Measurements from ENCODE around the gene LRRC2.
"Not testable (repeated sequence)": the region's sequence is repeated elsewhere in the genome, so short reads cannot be mapped to it uniquely, and the experiment has no call there.

Gene LRRC2, protein sequence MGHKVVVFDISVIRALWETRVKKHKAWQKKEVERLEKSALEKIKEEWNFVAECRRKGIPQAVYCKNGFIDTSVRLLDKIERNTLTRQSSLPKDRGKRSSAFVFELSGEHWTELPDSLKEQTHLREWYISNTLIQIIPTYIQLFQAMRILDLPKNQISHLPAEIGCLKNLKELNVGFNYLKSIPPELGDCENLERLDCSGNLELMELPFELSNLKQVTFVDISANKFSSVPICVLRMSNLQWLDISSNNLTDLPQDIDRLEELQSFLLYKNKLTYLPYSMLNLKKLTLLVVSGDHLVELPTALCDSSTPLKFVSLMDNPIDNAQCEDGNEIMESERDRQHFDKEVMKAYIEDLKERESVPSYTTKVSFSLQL

GRCh38 chr3:46566040-46566641 is at the start of gene LRRC2:
LRRC2 (minus strand) TSS chr3:46566302; CDS start chr3:46551591, 14,711 bp downstream.
- DNase-seq, result no peak

DNA sequence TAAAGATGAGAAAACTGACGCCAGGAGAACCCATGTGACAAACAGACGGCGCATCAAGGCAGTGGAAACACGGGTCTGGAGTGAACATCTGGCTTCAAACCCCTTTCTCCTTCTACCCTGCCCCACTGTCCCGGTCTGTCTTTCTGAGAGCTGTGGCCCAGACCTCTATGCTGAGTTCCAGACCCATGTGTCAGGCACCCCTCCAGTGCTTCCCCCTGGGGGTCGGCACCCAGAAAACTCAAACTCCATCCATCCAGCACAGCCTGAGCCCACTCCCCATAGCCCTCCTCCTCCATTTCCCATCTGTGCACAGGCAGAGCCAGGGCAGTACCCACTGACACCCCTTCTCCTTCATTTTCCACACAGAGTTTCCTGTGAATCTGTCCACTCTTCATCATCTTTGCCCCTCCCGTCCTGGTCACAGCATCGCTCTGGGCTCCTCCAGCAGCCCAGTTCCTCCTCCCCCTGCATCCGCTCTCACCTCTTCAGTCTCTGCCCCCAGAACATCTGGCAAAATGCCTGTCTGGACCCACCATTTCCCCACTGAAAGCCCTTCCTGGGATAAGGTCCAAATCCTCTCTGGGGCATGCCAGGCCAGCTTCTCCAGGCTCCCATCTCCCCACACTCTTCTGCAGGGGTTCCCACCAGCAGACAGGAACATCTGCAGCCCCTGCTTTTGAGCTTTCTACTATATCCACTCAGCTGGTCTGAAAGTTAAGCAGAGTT is 49.1 kb upstream of the LRRC2 start:
- DNase-seq, result no peak

GRCh38 chr3:46614431-46614830 is 48.3 kb upstream of the LRRC2 start:
- DNase-seq, result no peak

DNA sequence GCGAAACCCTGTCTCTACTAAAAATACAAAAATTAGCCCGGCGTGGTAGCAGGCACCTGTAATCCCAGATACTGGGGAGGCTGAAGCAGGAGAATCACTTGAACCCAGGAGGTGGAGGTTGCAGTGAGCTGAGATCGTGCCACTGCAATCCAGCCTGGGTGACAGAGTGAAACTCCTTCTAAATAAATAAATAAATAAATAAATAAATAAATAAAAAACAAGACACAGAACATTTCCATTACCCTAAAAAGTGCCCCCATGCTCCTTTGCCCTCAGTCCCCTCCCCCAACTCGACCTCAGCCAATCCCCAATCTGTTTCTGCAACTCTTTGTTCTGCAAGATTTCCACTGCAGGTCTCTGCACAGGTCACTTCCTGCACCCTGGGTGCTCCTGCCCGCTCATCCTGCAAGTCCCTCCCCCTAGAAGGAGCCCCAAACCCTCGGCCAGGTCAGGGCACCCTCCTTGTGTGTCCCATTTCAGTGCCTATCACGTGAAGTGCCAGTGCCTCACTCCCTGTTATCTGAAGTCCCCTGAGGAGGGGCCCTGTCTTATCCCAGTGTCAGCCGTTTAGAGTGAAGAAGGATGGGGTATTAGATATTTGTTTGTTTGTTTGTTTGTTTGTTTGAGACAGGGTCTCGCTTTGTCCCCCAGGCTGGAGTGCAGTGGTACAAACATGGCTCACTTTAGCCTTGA is 47.4 kb upstream of the LRRC2 start:
- DNase-seq, result no peak

DNA sequence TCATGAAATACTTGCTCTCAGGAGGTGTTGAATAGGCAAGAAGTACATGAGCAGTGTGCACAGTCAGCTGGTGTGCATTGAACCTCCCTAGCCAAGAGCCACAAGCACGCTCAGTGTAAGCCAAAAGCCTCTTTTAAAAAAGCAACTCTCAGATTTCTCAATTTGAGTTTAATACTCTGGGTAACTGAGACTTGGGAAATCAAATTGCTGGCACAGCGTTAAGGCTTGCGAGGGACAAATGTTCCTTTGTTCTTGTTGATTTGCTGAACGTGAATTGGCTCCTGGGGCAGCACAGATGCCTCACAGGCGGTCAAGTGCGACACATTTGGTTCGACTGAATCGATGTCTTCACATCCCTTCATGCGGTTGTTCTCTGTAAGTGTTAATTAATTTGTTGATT is 46.2 kb upstream of the LRRC2 start, which contains the start of gene FAM240A:
FAM240A (plus strand) TSS at position 202 of the 400 bp plus-strand sequence; CDS start at position 361, 159 bp downstream.
- no peak for DNase-seq

DNA sequence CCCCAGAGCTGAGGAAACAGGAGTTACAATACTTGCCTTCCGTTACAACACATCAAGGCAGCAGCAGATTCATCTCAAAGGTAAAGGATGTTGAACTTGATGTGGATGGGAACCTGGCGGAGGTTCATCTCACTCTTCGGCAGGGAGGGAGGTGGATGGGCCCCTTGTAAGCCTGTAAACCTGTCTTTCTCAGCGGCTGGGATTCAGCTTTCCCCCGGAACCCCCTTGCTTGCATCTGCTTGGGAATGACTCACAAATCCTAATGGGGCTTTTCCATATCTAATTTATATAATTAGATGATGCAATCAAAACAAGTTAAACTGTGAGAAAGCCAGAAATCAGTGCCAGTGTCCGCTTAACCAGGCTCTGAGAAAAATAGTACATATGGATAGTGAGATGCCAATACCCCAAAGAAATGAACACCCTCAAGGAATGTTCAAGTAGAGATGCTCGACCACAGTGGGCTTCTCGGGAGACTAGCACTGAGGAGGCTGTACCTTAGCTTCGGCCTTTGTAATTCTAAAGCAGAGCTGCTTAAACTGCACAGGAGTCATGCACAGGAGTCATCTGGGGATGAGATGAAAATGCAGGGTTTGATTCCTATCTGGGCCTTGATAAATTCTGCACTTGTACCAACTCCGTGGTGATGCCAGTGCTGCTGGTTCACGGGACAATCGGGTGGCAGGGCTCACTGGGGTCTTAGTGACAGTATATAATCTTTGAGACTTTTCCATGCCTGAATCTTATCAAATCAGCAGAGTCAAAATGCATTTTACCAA is 44.0 kb upstream of the LRRC2 start:
- DNase-seq, result no peak

DNA sequence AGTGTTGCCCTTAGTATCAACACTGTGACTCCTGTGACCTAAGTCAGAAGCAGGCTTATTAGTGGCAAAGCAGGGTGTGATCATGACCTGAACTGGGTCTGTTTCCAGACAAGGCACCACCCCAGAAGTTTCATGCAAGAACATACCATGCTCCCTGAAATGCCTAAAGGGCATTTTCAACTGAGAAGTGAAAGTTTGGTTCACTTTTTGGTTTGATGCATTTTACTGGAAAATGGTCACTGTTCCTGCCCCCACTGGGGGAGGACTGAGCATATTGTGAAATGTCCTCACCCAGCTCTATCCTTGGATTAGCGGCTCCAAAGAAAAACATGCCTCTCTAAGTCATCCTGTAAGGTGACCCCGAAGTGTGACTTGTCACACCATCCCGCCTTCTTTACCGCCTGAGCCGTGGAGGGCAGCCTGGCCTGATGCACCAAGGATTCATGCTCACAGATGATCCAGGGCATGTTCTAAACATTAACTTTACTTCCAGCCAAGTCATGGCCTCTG is 43.2 kb upstream of the LRRC2 start:
- no peak for DNase-seq

DNA sequence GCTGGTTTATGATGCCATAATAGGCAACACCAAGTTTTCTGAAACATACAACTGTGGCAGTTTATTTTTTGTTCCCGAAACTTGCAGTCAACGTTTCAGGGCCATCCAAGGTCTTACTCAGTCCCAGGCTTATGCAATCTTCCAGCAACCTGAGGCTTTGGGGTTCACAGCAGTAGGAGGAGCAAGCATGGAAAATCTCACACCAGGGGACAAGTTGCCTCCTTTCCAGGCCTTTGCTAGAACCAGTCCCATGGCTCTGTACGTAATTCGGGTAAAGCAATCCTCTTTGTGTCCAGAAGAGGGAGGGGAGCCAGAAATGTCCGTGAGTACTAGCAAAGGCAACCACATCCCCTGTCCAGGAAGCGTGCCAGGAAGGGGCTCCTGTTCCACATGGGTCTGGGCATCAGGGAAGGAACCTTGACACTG is 41.5 kb upstream of the LRRC2 start:
- DNase-seq, result no peak

DNA sequence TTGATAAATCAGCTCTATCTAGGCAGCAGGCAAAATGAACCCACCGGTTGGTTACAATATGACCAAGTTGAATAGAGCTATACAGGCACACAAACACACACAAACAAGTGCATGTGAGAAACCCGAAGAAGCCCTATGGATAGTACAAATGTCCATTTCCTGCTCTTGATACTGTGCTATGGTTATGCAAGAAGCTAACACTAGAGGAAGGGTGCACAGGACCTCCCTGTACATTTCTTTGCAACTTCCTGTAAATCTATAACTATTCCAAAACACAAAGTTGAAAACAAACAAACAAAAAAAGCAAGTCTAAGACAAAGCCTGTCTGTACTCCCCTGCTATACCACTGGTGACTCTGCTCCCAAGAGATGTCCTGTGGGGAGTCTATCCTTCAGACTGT is 38.0 kb upstream of the LRRC2 start:
- no peak for DNase-seq

GRCh38 chr3:46603446-46604046 is 37.4 kb upstream of the LRRC2 start:
- no peak for DNase-seq

- no peak for DNase-seq
Observed at GRCh38 chr3:46599590-46599989, 33.5 kb upstream of the LRRC2 start.

- DNase-seq, result no peak
Observed at GRCh38 chr3:46595819-46596314, 29.8 kb upstream of the LRRC2 start.

DNA sequence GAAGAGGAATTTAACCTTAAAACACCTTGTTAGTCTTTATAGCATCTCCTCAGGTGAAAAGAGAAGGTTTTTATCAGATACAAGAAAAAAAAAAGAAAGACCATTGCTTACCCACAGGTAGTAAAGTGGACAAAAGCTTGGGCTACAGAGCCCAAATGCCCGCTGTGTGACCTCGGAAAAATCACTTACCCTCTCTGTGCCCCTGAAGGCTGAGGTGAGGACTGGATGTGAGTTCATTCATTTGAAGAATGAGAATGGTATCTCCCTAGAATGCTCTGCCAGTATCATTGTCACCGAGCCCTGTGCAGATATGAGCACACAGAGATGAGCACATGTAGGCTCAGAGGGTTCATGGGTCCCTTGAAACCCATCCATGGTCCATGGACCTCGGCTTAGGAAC is 28.6 kb upstream of the LRRC2 start:
- DNase-seq, result no peak

DNA sequence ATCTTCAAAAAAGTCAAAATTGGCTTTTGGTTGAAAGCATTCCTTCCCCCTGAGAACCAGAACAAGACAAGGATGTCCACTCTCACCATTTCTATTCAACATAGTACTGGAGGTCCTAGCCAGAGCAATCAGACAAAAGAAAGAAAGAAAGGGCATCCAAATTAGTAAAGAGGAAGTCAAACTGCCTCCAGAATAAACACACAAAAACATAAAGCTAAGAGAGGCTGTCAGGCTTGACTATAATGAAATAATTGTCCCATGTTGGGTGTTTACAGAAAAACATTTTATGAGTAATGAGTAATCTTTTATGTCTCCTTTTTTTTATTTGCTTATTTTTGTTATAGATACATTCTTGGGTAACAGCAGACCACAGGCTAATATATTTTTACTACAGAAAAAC is 27.9 kb upstream of the LRRC2 start:
- no peak for DNase-seq

- no peak for DNase-seq
Observed at GRCh38 chr3:46593274-46593862, 27.3 kb upstream of the LRRC2 start.

DNA sequence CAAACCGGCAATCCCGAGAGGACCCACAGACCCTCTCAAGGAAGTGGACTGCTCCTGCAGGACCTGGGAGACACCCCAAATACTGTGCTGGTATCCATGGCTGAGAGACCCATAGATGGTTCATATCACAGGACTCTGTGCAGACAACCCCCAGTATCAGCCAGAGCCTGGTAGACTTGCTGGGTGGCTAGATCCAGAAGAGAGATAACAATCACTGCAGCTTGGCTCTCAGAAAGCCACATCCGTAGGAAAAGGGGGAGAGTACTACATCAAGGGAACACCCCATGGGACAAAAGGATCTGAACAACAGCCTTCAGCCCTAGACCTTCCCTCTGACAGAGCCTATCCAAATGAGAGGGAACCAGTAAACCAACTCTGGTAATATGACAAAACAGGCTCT is 21.2 kb upstream of the LRRC2 start:
- not testable (repeated sequence) for DNase-seq

- no peak for DNase-seq
Observed at GRCh38 chr3:46586738-46587246, 20.7 kb upstream of the LRRC2 start.

- no peak for DNase-seq
Observed at GRCh38 chr3:46585799-46586693, 19.9 kb upstream of the LRRC2 start.

GRCh38 chr3:46584598-46585467 is 18.7 kb upstream of the LRRC2 start:
- no peak for DNase-seq
